T1000 (cell line): Measurements from ENCODE around the gene EIF1AD.
"Not testable (repeated sequence)": the region's sequence is repeated elsewhere in the genome, so short reads cannot be mapped to it uniquely, and the experiment has no call there.

ENCODE experiments used
- DNase-seq: peaks from one replicate; lab custom pipeline; 2025; ENCODE audit warnings: mixed read lengths; lab: John Stamatoyannopoulos, UW

Gene EIF1AD

GRCh38 chr11:66001942-66002647 lies at the start of gene EIF1AD, which contains the start of gene BANF1:
Gene EIF1AD (minus strand): TSS chr11:66002157. CDS start chr11:66000389, 1,768 bp downstream.
Gene BANF1 (plus strand): TSS chr11:66002503. CDS start chr11:66003251, 748 bp downstream.
- peak; percentile 96 for DNase-seq

DNA sequence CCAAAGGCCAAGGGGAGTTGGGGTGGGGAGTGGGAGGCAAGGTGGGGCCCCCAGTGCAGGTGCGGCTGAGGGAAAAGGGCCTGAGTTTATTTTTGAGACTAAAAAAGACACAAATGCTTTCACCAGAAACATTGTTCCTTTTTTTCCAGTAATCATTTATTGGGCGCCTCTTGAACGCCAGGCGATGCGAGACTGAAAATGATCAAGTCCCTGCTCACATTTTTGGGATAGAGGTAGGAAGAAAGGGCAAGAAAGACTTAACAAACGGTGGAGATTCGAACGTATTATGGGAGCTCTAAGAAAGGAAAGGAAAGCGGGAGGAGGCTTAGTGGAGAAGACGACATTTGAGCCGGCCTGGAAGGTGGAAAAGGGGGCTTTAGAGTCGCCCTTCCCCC lies 49.4 kb upstream of the EIF1AD start:
- no peak for DNase-seq

- DNase-seq, result no peak
Observed at GRCh38 chr11:66050581-66051231, 48.7 kb upstream of the EIF1AD start.

DNA sequence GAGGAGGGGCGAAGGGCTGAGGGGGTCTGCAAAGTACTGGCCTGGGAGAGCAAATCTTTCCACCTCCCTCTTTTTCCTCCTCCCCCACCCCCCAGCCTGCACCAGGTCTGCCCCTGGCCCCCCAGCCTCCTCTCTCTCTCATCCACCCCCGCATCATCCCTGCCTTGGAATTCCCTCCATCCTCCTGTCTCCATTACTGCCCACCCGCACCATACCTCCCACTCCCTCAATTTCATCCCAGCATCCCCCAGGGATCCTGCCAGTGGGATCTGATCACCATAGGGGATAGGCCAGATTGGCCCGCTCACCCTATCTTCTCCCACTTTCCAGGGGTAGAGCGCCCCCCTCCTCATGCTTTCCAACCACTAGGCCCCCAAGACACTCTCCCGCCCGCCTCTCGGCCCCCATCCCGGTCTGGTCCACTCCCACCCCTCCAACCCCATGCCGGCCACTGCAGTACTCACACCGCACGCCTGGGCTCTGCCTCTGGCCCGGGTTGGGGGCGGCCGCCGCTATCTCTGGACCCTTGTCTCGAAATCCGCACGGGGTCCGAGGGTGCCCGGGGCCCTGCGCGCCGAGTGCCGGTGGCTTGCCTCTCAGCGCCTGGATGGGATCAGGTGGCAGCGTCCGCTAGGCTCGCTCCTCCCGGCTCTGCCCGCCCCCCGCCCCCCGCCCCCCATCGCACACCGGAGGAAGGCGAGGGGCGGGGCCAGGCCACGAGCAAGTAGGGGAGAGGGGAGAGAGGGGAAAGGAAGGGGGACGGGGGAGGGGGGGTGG lies 46.8 kb upstream of the EIF1AD start, which contains the start of gene GAL3ST3:
Gene GAL3ST3 (minus strand): TSS at position 615 of the 777 bp plus-strand sequence. CDS start 3,746 bp downstream, outside the sequence.
- no peak for DNase-seq

- DNase-seq, result no peak
Observed at GRCh38 chr11:66047541-66048365, 45.8 kb upstream of the EIF1AD start.

DNA sequence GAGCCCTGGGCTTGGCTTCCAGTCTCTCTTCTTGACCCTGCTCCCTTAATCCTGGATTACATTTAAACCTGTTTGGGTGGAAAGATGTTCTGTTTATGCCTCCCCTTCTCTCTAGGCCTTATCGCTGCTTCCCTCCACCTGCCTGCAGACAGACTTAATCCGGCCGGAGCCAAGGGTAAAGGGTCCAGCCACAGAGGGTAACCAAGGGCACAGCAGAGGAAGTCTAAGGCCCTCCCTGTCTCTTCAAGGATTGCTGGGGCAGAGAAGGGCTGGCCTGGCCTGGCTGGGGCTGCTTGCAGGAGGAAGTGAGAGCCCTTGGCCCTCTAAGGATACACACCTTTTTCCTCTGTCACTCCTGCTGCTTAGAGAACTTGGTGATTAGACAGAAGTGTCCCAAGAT lies 44.9 kb upstream of the EIF1AD start:
- DNase-seq, result no peak

DNA sequence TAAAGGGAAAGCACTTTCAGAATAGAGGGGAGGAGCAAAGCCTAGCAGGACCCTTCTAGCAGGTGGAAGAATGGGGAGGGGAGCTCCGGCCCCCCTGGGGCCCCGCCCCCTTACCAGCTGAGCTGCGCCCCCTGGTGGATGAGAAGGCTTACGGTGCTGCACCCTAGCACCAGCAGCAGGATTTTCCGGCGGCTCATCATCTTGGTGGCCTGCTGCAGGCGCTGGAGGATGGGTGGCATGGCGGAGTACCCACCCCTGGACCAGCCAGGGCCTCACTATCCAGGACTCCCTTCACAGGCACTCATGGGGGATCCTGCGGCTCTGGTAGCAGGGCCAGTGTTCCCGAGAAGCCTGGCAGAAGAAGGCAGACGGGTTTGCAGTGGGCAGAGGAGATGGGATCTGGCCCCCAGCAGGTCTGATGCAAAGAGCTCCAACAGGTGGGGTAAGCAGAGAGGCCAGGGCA lies 43.3 kb upstream of the EIF1AD start:
- DNase-seq, result peak; percentile 58

GRCh38 chr11:66044757-66045156 lies 42.8 kb upstream of the EIF1AD start:
- no peak for DNase-seq

DNA sequence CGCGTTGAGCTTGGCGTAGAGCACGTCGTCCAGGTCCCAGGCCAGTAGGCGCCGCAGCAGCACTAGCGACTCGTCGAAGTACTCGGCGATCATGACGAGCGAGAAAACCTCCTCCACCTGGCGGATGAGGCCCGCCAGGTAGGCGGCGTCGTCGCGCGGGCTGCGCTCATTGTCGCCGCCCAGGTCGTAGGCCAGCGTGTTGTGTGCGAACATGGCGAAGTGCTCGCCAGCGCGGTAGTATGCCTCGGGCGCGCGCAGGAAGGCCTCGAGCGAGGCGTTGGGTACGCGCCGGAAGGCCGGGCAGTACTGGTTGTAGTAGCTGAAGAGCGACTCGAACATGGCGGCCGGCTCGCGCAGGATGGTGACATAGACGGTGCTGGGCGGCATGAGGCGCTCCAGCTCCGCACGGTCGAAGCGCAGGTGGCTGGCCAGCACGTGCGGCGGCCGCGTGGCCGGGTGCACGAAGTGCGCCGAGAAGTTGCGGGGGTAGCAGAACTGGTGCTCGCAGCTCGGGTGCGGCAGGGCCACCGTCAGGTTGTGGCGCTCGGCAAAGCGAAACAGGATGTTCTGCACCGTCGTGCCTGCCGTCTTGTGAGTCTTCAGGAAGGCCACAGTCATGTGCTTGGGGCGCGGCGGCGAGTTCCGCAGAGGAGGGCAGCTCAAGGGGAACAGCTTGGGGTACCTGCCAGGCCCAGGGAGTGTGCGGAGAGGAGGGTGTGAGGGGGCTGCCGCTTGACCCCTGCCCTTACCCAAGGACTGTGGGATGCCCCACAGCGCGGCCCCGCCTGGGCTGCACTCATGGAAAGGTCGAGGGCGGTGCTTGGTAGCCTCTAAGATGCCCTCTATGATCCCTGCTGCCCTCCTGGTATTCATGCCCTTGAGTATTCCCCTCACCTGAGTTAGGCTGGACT lies 41.3 kb upstream of the EIF1AD start:
- no peak for DNase-seq

GRCh38 chr11:66042227-66042995 lies 40.5 kb upstream of the EIF1AD start:
- DNase-seq, result no peak

- no peak for DNase-seq
Observed at GRCh38 chr11:66039765-66040164, 37.8 kb upstream of the EIF1AD start.

DNA sequence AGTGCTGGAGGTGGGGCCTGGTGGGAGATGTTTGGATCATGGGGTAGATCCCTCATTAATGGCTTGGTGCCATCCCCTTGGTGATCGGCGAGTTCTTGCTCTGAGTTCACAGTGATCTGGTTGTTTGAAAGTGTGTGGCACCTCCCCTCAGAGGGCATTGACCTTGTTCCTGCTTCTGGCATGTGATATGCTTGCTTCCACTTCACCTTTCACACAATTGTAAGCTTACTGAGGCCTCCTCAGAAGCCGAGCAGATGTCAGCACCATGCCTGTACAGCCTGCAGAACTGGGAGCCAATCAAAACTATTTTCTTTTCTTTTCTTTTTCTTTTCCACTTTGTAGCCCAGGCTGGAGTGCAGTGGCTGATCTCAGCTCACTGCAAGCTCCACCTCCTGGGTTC lies 35.4 kb upstream of the EIF1AD start:
- no peak for DNase-seq

DNA sequence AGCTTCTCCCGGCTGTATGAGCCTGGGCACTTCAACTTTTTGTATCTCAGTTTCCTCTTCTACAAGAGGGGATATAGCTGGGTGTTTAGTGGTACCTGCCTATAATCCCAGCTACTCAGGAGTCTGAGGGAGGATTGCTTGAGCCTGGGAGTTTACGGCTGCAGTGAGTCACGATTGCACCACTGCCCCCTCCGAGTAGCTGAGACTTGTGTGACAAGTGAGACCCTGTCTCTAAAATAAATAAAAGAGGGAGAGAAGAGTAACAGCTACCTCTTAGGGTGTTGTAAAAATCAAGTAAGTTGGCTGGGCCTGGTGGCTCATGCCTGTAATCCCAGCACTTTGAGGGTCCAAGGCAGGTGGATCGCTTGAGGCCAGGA lies 34.4 kb upstream of the EIF1AD start:
- DNase-seq, result no peak

- no peak for DNase-seq
Observed at GRCh38 chr11:66035653-66036333, 33.8 kb upstream of the EIF1AD start.

GRCh38 chr11:66032957-66033735 lies 31.2 kb upstream of the EIF1AD start:
- no peak for DNase-seq

GRCh38 chr11:66026017-66026529 lies 24.1 kb upstream of the EIF1AD start, which contains the start of gene CATSPER1:
Gene CATSPER1 (minus strand): TSS chr11:66026479. CDS start chr11:66026379, 100 bp downstream.
- no peak for DNase-seq

DNA sequence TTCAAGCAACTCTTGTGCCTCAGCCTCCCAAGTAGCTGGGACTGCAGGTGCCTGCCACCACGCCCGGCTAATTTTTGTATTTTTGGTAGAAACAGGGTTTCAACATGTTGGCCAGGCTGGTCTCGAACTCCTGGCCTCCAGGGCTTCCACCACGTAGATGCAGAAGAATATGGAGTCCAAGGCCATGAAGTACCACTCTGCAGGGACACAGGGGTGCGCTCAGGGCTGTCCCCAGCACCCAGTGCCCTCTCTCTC lies 21.2 kb upstream of the EIF1AD start:
- DNase-seq, result not testable (repeated sequence)
